CD4-positive, alpha-beta T cell (primary cell): Measurements from ENCODE around the gene MAN2A2. TPM values are rescaled to one million over a fixed set of nuclear protein-coding genes. Genes with fewer than 3 reads are reported as not detected.

Experiments used
- ATAC-seq: fragments of 200-7000 bp; cut with Tn5 transposase; one replicate; pipeline ENCODE4 v1.10.0; 2022; ENCODE audit warnings: mild to moderate bottlenecking; ENCODE audit not compliant: poor library complexity
- CTCF ChIA-PET: fragments of 350-600 bp; sonication (Branson Sonifier 250); formaldehyde crosslinking; loops from one replicate; lab custom pipeline; 2021; ENCODE audit warnings: antibody characterized with exemption, inconsistent platforms; lab: Charles Lee
- POLR2A ChIA-PET: fragments of 350-600 bp; sonication (Branson Sonifier 250); formaldehyde crosslinking; loops from one replicate; lab custom pipeline; 2021; ENCODE audit warnings: antibody characterized with exemption, inconsistent platforms; lab: Charles Lee
- DNase-seq, 14 experiments: peaks; one replicate each; pipeline ENCODE4 v3.0.0-alpha.2; 2013 to 2020; ENCODE audit warnings: mixed read lengths in 2 of 14
- H3K27ac ChIP-seq, 2 donors: one replicate each; pipeline versions ENCODE4 v1.5.1 to v1.7.0; 2013; ENCODE audit warnings: low read length in 2 of 2, low read depth in 1 of 2, mild to moderate bottlenecking in 1 of 2
- H3K27me3 ChIP-seq, 2 experiments: 1 replicate in 1 of 2; 2 replicates in 1 of 2; pipeline versions ENCODE4 v1.6.1 to v1.7.0; 2013; ENCODE audit warnings: low read length in 2 of 2, control low read depth in 1 of 2, mild to moderate bottlenecking in 1 of 2, moderate library complexity in 1 of 2; ENCODE audit not compliant: insufficient read depth in 2 of 2, control insufficient read depth in 1 of 2
- H3K36me3 ChIP-seq: one replicate; pipeline ENCODE4 v1.6.1; 2013; ENCODE audit warnings: low read length, control low read depth; ENCODE audit not compliant: insufficient read depth
- H3K4me1 ChIP-seq: one replicate; pipeline ENCODE4 v1.6.1; 2013; ENCODE audit warnings: low read length, control low read depth; ENCODE audit not compliant: insufficient read depth
- H3K4me3 ChIP-seq: one replicate; pipeline ENCODE4 v1.5.1; 2013; ENCODE audit warnings: mild to moderate bottlenecking, low read length, moderate library complexity
- H3K9me3 ChIP-seq, 2 experiments: 1 replicate in 1 of 2; 2 replicates in 1 of 2; pipeline versions ENCODE4 v1.6.1 to v1.7.0; 2013; ENCODE audit warnings: low read length in 2 of 2, mild to moderate bottlenecking in 2 of 2, control low read depth in 1 of 2, moderate library complexity in 1 of 2; ENCODE audit not compliant: control insufficient read depth in 1 of 2, insufficient read depth in 1 of 2
- H3K27ac Mint-ChIP-seq: one replicate; pipeline ENCODE4 v1.8.0; 2020; ENCODE audit warnings: mixed read lengths
- H3K27me3 Mint-ChIP-seq: one replicate; pipeline ENCODE4 v1.8.0; 2021; ENCODE audit warnings: mixed read lengths
- H3K36me3 Mint-ChIP-seq: one replicate; pipeline ENCODE4 v1.8.0; 2021; ENCODE audit warnings: low read depth, mixed read lengths
- H3K4me1 Mint-ChIP-seq: one replicate; pipeline ENCODE4 v1.8.0; 2021; ENCODE audit warnings: low read depth, mixed read lengths
- H3K4me3 Mint-ChIP-seq: one replicate; pipeline ENCODE4 v1.8.0; 2020; ENCODE audit warnings: mild to moderate bottlenecking, mixed read lengths
- H3K9me3 Mint-ChIP-seq: one replicate; pipeline ENCODE4 v1.8.0; 2020; ENCODE audit warnings: mixed read lengths
- intact Hi-C, 2 experiments: fragments of 100-400 bp; cut with DNase I in 1 of 2; cut with micrococcal nuclease in 1 of 2; formaldehyde crosslinking; loops; one replicate each; pipeline versions ENCODE4 v1.15.1 to v1.9.0; 2023 to 2025; cut with DNase I, micrococcal nuclease
- total RNA-seq, 174 experiments: library from RNA in 2 of 174; stranded (reverse) in 2 of 174; gene quantifications; one replicate each; pipeline ENCODE4 v1.2.3 and lab custom pipeline; 2021 to 2026
- TF ChIP-seq, protein P1 (sequence below): fragments of 200-600 bp; IDR thresholded peaks from one replicate; pipeline ENCODE4 v1.8.0; 2022; ENCODE audit warnings: antibody characterized with exemption, mild to moderate bottlenecking

The MAN2A2 gene
- total RNA-seq, 2 experiments from 2014 or later, result 125 to 128 TPM

DNA sequence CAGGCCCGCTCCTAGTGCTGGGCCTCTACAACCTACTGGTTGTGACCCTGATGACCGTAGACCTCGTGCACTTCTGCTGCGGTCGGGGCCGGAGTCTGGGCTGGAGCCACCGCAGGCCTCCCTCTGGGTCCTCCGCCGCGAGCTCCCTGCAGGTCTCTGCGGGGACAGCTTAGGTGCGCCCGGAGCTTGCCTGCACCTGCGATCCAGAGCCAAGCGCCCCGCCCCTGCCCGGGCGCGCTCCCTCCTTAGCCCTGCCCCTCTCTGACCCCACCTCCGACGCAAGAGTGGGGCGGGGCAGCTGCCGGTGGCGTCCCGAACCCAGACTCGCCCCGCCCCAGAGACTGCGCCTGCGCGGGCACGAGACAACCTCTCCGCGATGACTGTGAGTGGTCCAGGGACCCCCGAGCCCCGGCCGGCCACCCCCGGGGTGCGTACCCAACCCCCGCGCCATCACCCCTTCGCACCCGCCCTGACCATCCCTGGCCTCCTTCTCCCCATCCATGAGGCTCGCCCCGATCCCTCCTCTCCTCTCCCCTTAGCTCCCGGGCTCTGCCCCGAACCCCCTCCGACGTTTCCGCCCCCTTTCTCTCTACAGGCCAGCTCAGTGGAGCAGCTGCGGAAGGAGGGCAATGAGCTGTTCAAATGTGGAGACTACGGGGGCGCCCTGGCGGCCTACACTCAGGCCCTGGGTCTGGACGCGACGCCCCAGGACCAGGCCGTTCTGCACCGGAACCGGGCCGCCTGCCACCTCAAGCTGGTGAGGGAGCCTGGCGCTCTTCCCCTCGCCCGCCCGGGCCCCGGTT lies 32.0 kb downstream of the MAN2A2 start, which contains the start of gene UNC45A:
UNC45A (plus strand) TSS at position 337 of the 803 bp plus-strand sequence; CDS start at position 377, 40 bp downstream.
- Mint-ChIP-seq H3K4me1 (peaks cover 40% of the 10 kb centered on the region), H3K27me3 (no peaks in the 10 kb centered on the region), H3K36me3 (peaks cover 39% of the 10 kb centered on the region), H3K27ac (peak within 1 kb of the TSS; percentile 94), H3K9me3 (no peaks in the 10 kb centered on the region), H3K4me3 (peak within 1 kb of the TSS; percentile 89)
- Histone ChIP-seq H3K4me1 (peaks cover 68% of the 10 kb centered on the region), H3K27me3 (no peaks in the 10 kb centered on the region), H3K36me3 (peaks cover 28% of the 10 kb centered on the region), H3K4me3 (peak within 1 kb of the TSS; percentile 84), H3K9me3 (no peaks in the 10 kb centered on the region), H3K27ac (peak within 1 kb of the TSS; percentile 70 to 79)
- ChIA-PET POLR2A (interaction anchor here (0.6 to 8.1 kb wide), 19 partner anchors 8 to 1945 kb away, joined by 3 to 232 read pairs (median 4); partner anchors contain the start of genes BLM, CIB1, GDPGP1 and MAN2A2), CTCF (interaction anchor here (0.6 to 5.1 kb wide), 10 partner anchors 10 to 666 kb away, joined by 3 to 88 read pairs (median 4); partner anchors contain the start of genes MAN2A2, PRC1 and RCCD1)
- TF ChIP-seq, protein P1, sequence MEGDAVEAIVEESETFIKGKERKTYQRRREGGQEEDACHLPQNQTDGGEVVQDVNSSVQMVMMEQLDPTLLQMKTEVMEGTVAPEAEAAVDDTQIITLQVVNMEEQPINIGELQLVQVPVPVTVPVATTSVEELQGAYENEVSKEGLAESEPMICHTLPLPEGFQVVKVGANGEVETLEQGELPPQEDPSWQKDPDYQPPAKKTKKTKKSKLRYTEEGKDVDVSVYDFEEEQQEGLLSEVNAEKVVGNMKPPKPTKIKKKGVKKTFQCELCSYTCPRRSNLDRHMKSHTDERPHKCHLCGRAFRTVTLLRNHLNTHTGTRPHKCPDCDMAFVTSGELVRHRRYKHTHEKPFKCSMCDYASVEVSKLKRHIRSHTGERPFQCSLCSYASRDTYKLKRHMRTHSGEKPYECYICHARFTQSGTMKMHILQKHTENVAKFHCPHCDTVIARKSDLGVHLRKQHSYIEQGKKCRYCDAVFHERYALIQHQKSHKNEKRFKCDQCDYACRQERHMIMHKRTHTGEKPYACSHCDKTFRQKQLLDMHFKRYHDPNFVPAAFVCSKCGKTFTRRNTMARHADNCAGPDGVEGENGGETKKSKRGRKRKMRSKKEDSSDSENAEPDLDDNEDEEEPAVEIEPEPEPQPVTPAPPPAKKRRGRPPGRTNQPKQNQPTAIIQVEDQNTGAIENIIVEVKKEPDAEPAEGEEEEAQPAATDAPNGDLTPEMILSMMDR, result no peak
- peak; percentile 74 for ATAC-seq
- peak; percentile 93 to 99 (median 96) for DNase-seq
- intact Hi-C loops, result loop anchor here (1.0 to 10.0 kb wide), 9 partner anchors 19 to 1040 kb away; partner anchors contain the start of genes AP3S2 (in 2 of the 2), BLM (in 1 of the 2), PRC1 (in 1 of the 2) and RCCD1 (in 1 of the 2)

DNA sequence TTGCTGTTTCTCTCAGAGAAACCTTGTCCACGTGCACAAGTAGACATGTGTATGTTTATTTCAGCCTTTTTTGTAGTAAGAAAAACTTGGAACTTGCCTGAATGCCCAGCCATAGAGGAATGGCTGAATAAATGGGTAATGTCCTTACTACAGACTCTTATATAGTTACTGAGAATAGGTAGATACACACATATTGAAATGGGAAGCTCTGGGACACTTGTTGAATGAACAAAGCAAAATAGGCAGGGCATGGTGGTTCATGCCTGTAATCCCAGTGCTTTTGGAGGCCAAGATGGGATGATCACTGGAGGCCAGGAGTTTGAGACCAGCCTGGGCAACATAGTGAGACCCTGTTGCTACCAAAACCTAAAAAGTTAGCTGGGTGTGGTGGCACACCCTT lies 33.7 kb downstream of the MAN2A2 start:
- Mint-ChIP-seq H3K27ac (peak overlapping the region; percentile 94), H3K4me1 (peaks cover 27% of the 10 kb centered on the region), H3K4me3 (peak overlapping the region; percentile 89), H3K9me3 (no peaks in the 10 kb centered on the region), H3K27me3 (no peaks in the 10 kb centered on the region), H3K36me3 (peaks cover 50% of the 10 kb centered on the region)
- H3K4me3 ChIP-seq, result no peak overlapping the region
- peaks cover 42% of the 10 kb centered on the region for H3K36me3 ChIP-seq
- ChIA-PET POLR2A (interaction anchor here (8.1 kb wide), 1 partner anchor 20 kb away, joined by 126 read pairs; the partner anchor contains the start of gene RCCD1), CTCF (interaction anchor here (1.3 kb wide), 1 partner anchor 18 kb away, joined by 3 read pairs; the partner anchor contains the start of gene RCCD1)
- peaks cover 51% of the 10 kb centered on the region for H3K4me1 ChIP-seq
- H3K27ac ChIP-seq, result no peak overlapping the region
- intact Hi-C loops, result loop anchor here (5.0 to 10.0 kb wide), 3 partner anchors 58 to 1042 kb away; partner anchors contain the start of genes AP3S2 (in 2 of the 2) and PRC1 (in 1 of the 2)
- H3K27me3 ChIP-seq, result no peaks in the 10 kb centered on the region
- H3K9me3 ChIP-seq, result no peaks in the 10 kb centered on the region
- no peak for ATAC-seq
- no peak for DNase-seq
- TF ChIP-seq, protein P1, result no peak

DNA sequence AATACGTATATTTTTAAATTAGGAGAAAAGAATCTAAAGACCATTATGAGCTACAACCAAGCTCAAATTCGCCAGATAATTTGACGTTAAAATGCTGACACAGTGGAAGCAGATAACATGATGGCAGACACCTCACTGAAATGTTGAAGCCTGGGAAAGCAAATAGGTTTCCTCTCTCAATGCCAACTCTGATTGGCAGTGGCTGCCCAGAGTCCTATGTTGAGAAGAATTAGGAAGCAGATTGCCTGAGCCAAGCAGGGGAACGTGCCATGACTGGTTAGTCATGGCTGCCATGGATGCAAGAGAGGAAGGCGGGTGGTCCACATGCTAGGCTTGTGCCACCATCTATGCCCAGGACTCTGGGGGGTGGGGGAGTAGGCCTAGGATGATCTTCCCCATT lies 35.2 kb downstream of the MAN2A2 start:
- H3K27me3 ChIP-seq, result no peaks in the 10 kb centered on the region
- ATAC-seq (no peak), DNase-seq (no peak)
- intact Hi-C loops, result loop anchor here (5.0 to 10.0 kb wide), 3 partner anchors 57 to 1043 kb away; partner anchors contain the start of genes AP3S2 (in 2 of the 2) and PRC1 (in 1 of the 2)
- ChIA-PET CTCF (no interaction called here), POLR2A (no interaction called here)
- Mint-ChIP-seq H3K9me3 (no peaks in the 10 kb centered on the region), H3K4me3 (no peak overlapping the region), H3K4me1 (peaks cover 20% of the 10 kb centered on the region), H3K27ac (no peak overlapping the region), H3K27me3 (no peaks in the 10 kb centered on the region), H3K36me3 (peaks cover 62% of the 10 kb centered on the region)
- peaks cover 37% of the 10 kb centered on the region for H3K4me1 ChIP-seq
- H3K36me3 ChIP-seq, result peaks cover 57% of the 10 kb centered on the region
- no peak overlapping the region for H3K4me3 ChIP-seq
- TF ChIP-seq, protein P1, result no peak
- no peaks in the 10 kb centered on the region for H3K9me3 ChIP-seq
- H3K27ac ChIP-seq, result no peak overlapping the region
